SH-SY5Y (cell line): Measurements from ENCODE around the gene CTXND1.

ENCODE experiments used
- GATA2 ChIP-seq: IDR thresholded peaks from 2 replicates; pipeline ENCODE4 v1.6.1; 2011; ENCODE audit warnings: mild to moderate bottlenecking, low read depth, low read length
- GATA3 ChIP-seq: IDR thresholded peaks from 2 replicates; pipeline ENCODE4 v1.6.1; 2011; ENCODE audit warnings: low read depth, mild to moderate bottlenecking, low read length, moderate library complexity

DNA sequence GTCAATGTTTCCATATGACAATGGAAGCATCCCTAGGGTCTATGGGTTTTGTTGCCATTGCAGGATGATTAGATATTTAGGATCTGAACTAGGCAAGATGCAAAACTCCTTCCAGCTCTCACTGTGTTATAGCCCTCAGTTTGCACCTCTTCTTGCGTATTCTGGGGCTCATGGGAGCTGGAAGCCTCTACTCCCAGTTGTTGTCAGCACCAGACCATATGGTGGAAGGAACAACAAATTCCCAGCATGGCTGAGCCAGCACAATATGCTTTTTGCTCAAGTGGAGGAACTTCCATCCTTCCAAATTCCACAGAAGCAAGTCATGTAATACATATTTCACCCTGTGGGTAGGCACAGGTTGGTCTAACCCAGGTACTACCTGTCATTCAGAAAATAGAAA lies 18.5 kb upstream of the CTXND1 start:
- TF ChIP-seq GATA2 (no peak), GATA3 (no peak)
